Activated T-cell treated with anti-CD3 and anti-CD28 coated beads, Interleukin-2, amount 50 U/mL, for 4 hours (primary cell): ENCODE results near the gene SLC25A13. TPM values are rescaled to one million over a fixed set of nuclear protein-coding genes. Genes with fewer than 3 reads are reported as not detected.

Source experiments
- ATAC-seq, 2 donors: fragments of 200-7000 bp; cut with Tn5 transposase; one replicate each; pipeline ENCODE4 v1.10.0; 2021
- DNase-seq: peaks from one replicate; pipeline ENCODE4 v3.0.0-alpha.2; 2020
- H3K27me3 Mint-ChIP-seq: one replicate; pipeline ENCODE4 v1.8.0; 2021; ENCODE audit warnings: low read depth, mixed read lengths
- H3K36me3 Mint-ChIP-seq: one replicate; pipeline ENCODE4 v1.8.0; 2022; ENCODE audit warnings: mixed read lengths; ENCODE audit not compliant: insufficient read depth
- H3K4me1 Mint-ChIP-seq: one replicate; pipeline ENCODE4 v1.8.0; 2021; ENCODE audit warnings: low read depth, mixed read lengths
- H3K4me3 Mint-ChIP-seq: one replicate; pipeline ENCODE4 v1.8.0; 2021; ENCODE audit warnings: mild to moderate bottlenecking, moderate library complexity, mixed read lengths
- H3K9me3 Mint-ChIP-seq: one replicate; pipeline ENCODE4 v1.8.0; 2021; ENCODE audit warnings: mixed read lengths
- total RNA-seq, 3 donors: library from RNA; stranded (reverse); gene quantifications; one replicate each; pipeline ENCODE4 v1.2.1, GENCODE V29; 2021

The SLC25A13 gene
- total RNA-seq, 3 donors from 2014 or later: 18.0 to 19.0 (median 18.3) TPM

DNA sequence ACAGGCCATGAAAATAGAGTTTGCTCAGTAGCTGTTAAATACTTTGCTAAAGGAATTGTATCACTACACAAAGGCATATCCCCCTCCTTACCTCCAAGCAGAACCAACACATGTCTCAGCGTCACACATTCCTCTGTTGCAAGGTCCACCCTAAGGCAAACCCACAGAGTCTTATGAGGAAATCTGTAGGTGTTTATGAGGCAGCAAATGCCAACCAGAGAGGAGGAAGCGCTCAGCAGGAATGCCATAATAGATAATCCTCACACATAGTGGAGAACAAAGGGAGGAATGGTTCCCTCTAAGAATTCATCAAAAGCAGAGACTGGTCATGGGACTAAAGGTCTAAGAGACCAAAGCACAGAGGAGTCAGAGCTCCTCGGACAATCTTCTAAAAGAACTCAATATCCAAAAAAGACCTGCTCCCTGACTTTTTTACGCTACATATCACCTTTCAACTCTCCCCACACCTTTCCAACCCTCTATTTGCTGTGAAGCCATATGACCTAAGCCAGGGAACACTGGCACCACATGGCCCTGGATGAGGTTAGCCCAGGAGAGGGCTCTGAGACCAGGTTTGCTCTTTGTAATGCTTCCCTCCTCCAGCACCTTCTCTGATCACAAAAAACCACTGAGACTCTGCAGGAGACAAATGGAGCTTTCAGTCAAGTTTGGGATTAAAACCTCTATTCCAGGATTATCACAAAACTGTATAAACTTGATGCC, 7.3 kb downstream of the SLC25A13 start:
- Mint-ChIP-seq H3K4me1 (peaks cover 35% of the 10 kb centered on the region), H3K9me3 (no peaks in the 10 kb centered on the region), H3K36me3 (peaks cover 11% of the 10 kb centered on the region), H3K27me3 (no peaks in the 10 kb centered on the region), H3K4me3 (no peak overlapping the region)
- ATAC-seq (no peak), DNase-seq (no peak)

DNA sequence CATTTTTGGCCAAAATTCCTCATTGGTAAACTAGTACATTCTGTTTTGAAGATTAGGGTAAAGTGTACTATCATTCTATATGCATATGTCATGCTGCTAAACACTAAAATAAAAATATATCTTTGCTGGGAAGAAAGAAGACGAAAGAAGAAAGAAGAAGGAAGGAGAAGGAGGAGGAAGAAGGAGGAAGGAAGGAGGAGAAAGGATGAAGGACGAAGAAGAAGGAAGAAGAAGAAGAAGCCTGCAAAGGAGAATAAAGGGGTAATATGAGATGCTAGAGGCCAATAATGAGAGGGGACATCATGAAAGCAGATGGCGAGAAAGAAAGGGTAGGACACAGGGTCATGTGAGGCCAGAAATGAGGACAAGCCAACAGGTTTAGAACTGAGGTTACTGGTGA, 8.0 kb downstream of the SLC25A13 start:
- no peaks in the 10 kb centered on the region for H3K27me3 Mint-ChIP-seq
- no peak overlapping the region for H3K4me3 Mint-ChIP-seq
- peaks cover 12% of the 10 kb centered on the region for H3K36me3 Mint-ChIP-seq
- no peak for ATAC-seq
- no peaks in the 10 kb centered on the region for H3K9me3 Mint-ChIP-seq
- H3K4me1 Mint-ChIP-seq: peaks cover 34% of the 10 kb centered on the region
- no peak for DNase-seq

DNA sequence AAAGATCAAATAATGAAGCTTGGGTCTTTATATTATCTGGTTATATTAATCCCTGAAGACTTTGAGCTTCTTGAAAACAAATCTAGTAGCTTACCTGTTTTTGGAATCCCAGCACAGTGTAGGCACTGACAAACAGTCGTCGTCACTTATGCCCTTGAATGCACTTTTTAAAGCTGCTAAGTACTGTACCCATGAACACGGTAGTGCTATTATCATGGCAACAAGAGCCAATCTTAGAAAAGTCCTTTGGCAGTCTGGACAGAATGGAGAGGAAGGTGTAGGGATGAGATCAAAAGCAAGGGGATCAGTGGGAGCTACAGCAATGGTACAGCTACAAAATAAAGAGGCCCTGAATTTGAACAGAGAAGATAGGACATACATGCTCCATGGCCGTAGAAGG, 9.4 kb downstream of the SLC25A13 start:
- Mint-ChIP-seq H3K4me1 (peaks cover 35% of the 10 kb centered on the region), H3K9me3 (no peaks in the 10 kb centered on the region), H3K27me3 (no peaks in the 10 kb centered on the region), H3K4me3 (no peak overlapping the region), H3K36me3 (peaks cover 14% of the 10 kb centered on the region)
- DNase-seq: no peak
- no peak for ATAC-seq

DNA sequence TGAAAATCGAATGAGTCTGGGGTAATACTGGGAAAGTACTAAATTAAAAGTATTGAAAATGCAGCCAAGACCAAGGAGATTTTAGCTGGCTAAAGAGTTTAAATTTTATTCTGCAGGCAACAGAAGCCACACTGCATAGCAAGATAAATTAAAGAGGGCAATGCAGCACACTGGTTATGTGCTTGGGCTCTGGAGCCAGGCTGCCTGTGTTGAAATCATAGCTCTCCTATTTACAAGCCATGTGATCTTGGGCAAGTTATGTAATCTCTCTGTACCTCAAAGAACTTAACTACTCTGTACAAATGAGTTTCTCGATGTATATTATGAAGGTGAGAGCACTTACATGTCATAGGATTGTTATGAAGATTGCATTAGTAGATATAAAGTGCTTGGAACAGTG, 9.9 kb downstream of the SLC25A13 start:
- DNase-seq: no peak
- ATAC-seq: no peak
- Mint-ChIP-seq H3K27me3 (no peaks in the 10 kb centered on the region), H3K9me3 (no peaks in the 10 kb centered on the region), H3K4me3 (no peak overlapping the region), H3K36me3 (peaks cover 14% of the 10 kb centered on the region), H3K4me1 (peaks cover 31% of the 10 kb centered on the region)

DNA sequence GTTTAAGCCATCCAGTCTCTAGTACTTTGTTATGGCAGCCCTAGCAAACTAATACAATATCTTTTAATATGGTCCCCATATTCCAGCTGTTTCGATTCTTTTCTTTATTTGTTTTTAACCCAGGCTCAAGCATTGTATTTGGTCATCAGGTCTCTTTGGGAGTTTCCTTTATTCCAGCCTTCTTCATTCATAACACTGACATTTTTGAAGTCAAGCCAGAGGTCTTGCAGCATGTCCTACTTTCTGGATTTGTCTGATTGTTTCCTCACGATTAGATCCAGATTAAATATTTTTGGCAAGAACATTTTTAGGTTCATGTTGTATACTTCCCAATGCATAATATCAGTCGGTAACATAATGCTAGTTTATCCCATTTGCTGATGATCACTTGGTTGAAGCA, 11.8 kb downstream of the SLC25A13 start:
- ATAC-seq (no peak), DNase-seq (no peak)
- Mint-ChIP-seq H3K9me3 (no peaks in the 10 kb centered on the region), H3K4me1 (peaks cover 33% of the 10 kb centered on the region), H3K27me3 (no peaks in the 10 kb centered on the region), H3K36me3 (peaks cover 18% of the 10 kb centered on the region), H3K4me3 (no peak overlapping the region)

DNA sequence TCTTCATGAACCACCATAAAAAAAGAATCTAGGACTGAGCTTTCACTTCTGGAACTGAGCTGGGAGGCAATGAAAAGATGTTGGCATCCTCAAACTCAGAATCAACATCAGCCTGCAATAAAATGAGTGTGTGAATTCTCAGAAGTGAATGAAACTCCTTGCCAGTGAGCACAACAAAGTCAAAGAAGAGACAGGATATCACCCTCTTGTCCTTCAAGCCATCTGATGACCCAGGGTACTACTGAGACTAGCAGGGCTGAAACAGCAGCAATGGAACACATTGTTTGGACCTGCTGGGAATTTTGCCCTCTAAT, 13.0 kb downstream of the SLC25A13 start:
- no peak overlapping the region for H3K4me3 Mint-ChIP-seq
- no peaks in the 10 kb centered on the region for H3K27me3 Mint-ChIP-seq
- no peak for ATAC-seq

DNA sequence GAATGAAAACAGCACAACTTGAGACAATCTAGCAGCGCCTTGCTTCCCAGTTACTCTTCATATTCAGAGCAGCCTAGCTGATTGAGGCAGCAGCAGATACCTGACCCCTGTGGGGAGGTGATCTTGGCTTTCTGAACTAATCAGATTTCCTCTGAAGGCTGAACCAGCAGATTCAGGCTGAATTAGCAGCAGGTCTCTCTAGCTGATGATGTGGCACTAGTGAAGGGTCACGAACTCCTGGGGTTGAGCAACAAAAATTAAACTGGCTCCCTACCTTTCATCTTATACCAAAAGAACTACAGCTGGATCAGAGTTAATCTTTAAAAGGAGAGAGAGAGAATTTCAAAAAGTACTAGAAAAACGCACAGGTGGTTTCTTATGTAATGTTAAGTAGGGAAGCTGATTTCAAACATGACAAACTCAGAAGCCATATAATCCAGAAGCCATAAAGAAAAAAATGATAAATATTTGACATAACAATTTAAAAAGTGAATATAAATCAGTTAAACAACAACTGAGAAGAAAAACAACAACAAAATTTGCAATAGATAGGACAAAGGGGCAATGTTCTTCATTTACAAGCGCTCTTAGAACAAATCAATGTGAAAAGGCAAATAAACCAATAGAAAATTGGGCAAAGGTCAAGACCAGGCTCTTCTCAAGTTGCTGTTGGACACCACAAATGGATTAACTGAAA, 13.5 kb downstream of the SLC25A13 start:
- H3K27me3 Mint-ChIP-seq: no peaks in the 10 kb centered on the region
- no peak for DNase-seq
- no peak for ATAC-seq
- H3K36me3 Mint-ChIP-seq: peaks cover 18% of the 10 kb centered on the region
- H3K9me3 Mint-ChIP-seq: no peaks in the 10 kb centered on the region
- no peak overlapping the region for H3K4me3 Mint-ChIP-seq
- H3K4me1 Mint-ChIP-seq: peaks cover 43% of the 10 kb centered on the region

More for the DNA sequence above, 13.0 kb downstream of the SLC25A13 start:
- H3K9me3 Mint-ChIP-seq: no peaks in the 10 kb centered on the region
- H3K36me3 Mint-ChIP-seq: peaks cover 18% of the 10 kb centered on the region
- no peak for DNase-seq
- peaks cover 39% of the 10 kb centered on the region for H3K4me1 Mint-ChIP-seq

DNA sequence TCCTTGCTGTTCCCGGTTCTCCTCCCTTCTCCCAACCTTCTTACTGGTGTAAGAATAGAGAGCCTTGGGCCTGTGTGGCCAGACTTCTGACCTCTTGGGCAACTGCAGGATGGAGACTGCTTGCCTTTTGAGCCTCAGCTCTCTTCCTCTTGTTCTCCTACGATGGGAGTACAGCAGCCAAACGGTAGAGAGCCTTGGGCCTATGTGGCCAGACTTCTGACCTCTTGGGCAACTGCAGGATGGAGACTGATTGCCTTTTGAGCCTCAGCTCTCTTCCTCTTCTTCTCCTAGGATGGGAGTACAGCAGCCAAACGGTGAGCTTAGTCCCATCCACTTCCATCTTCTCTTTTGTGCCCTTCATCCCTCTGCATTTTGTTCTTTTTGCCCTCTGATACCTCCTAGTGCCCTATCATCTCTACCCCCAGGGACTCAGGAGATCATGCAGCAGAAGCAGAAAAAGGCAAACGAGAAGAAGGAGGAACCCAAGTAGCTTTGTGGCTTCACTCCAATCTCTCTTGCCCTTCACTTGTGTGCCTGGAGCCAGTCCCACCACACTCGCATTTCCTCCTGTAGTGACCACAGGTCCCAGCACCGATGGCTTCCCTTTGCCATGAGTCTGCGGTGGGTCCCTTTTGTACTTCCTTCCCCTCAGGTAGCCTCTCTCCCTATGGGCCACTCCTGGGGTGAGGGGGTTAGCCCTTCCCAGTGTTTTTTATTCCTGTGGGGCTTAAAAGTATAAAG, 15.3 kb downstream of the SLC25A13 start:
- DNase-seq: no peak
- Mint-ChIP-seq H3K27me3 (no peaks in the 10 kb centered on the region), H3K4me1 (peaks cover 46% of the 10 kb centered on the region), H3K36me3 (peaks cover 14% of the 10 kb centered on the region), H3K9me3 (no peaks in the 10 kb centered on the region), H3K4me3 (no peak overlapping the region)
- no peak for ATAC-seq

DNA sequence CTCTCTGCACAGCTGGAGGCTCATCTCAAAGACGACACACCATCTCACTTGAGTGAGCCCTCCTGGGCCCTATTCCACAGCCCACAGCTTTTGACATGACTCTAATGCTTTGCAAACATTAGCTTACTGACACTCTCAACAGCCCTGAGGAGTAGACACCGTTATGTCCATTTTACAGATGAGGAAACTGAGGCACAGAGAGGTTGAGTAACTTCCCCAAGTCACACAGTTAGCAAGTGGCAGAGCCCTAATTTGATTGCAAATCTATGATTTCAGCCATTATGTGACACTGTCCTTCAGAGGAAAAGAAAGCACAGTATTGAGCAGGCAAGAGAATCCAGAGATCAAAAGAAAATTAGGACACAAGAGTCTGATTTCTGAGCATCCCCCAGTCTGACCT, 16.0 kb downstream of the SLC25A13 start:
- Mint-ChIP-seq H3K4me1 (peaks cover 42% of the 10 kb centered on the region), H3K9me3 (no peaks in the 10 kb centered on the region), H3K36me3 (peaks cover 14% of the 10 kb centered on the region), H3K27me3 (no peaks in the 10 kb centered on the region), H3K4me3 (no peak overlapping the region)
- DNase-seq (no peak), ATAC-seq (no peak)

DNA sequence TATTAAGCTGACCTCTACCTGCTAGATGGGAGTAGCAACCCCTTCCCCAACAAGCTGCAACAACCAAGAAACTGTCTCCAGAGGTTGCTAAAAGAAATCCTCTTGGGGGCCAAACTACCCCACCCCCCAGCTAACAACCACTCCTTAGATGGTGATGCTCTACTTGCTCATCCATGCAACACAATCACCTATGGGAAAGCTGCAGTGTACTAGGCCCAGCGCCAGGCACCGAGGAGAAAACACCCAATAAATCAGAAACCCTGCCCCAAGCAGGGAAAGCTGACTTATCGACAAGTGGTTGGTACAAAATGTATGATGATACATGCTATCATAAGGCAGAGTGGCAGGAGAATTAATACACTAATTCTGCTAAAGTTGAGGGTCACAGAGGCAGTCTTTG, 17.3 kb downstream of the SLC25A13 start:
- no peaks in the 10 kb centered on the region for H3K9me3 Mint-ChIP-seq

DNA sequence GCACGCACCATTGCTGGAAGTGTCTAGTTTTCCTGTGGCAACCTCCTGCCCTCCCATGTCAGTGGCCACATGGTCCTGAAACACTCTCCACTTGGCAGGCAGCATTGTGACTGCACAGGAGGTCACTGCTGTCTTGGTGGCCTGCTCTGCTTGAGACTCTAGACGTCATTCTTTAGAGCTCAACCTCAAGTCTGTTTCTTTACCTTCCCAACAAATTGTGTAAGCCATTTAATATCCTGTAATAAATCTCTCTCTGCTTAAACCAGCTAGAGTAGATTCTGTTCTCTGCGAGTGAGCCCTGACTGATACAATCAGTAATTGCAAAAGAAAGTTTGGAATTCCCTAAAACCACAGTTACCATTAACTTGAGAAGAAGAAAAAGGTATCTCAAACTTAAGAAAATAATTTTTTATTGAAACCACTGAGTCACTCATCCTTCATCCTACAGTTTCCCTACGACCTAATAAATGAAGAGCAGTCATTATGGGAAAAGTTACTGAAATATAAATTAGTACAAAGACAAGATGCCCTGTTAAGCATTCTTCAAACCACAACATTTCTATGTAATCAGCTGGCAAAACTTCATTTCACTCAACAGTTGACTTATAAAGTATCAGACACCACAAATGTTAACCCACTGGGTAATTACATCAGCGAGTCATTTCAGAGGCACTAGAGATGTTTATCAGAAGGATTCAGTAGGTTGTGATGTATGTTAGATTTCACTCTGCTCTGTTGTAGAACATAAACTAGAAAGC, 18.0 kb downstream of the SLC25A13 start:
- Mint-ChIP-seq H3K4me1 (peaks cover 43% of the 10 kb centered on the region), H3K9me3 (no peaks in the 10 kb centered on the region), H3K27me3 (no peaks in the 10 kb centered on the region), H3K36me3 (peaks cover 11% of the 10 kb centered on the region), H3K4me3 (no peak overlapping the region)
- ATAC-seq (peak; percentile 91), DNase-seq (no peak)

More for the DNA sequence above, 17.3 kb downstream of the SLC25A13 start:
- H3K4me1 Mint-ChIP-seq: peaks cover 43% of the 10 kb centered on the region
- H3K4me3 Mint-ChIP-seq: no peak overlapping the region
- no peak for DNase-seq
- H3K36me3 Mint-ChIP-seq: peaks cover 12% of the 10 kb centered on the region
- peak; percentile 9 to 23 for ATAC-seq
- no peaks in the 10 kb centered on the region for H3K27me3 Mint-ChIP-seq

DNA sequence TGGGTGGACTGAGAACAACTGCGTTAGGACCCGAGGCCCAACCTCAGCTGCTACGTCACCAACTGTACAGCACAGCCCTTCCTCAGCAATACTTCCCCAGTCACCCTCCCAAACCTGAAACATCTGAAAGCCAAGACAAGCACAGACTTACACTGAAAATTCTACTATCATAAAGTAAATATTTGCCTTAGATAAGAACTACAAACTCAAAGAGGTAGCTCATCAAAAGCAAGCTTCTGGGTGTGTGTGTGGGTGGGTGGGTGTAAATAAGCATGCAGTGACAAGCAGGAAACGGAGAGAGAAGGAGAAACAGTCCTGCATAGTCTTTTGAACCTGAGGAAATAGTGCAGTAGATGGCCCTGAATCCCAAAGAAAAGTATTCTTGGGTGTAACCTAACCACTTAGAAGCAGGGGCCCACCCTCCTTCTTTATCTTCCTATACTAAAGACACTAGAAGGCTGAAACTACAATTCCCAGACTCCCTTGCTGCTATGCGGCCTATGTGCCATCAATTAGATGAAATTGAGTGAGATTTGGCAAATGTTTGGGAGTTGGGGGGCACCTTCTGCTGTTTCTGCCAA, 18.7 kb downstream of the SLC25A13 start:
- no peak for DNase-seq
- Mint-ChIP-seq H3K27me3 (no peaks in the 10 kb centered on the region), H3K4me1 (peaks cover 42% of the 10 kb centered on the region), H3K36me3 (peaks cover 11% of the 10 kb centered on the region), H3K9me3 (no peaks in the 10 kb centered on the region), H3K4me3 (no peak overlapping the region)
- no peak for ATAC-seq

DNA sequence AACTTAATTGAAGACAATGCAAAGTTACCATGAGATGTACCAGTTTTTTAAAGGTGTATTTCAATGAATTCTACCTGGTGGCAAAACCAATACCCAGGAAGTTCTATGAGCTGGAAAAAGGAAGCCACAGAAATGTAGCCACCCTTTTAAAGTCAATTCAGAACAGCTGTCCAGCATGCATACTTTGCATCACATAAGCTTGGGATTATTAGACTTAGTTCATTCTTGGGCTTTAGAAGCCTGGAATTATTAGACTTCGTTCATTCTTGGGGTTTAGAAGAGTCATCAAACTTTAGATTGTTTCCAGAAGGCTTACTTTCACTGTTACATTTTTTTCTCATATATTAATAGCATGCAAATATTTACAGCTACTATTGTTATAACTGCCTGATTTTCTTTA, 20.9 kb downstream of the SLC25A13 start:
- no peaks in the 10 kb centered on the region for H3K9me3 Mint-ChIP-seq
- no peak overlapping the region for H3K4me3 Mint-ChIP-seq
- H3K4me1 Mint-ChIP-seq: peaks cover 40% of the 10 kb centered on the region
- H3K36me3 Mint-ChIP-seq: peaks cover 8% of the 10 kb centered on the region
- no peaks in the 10 kb centered on the region for H3K27me3 Mint-ChIP-seq
- ATAC-seq (no peak), DNase-seq (no peak)

DNA sequence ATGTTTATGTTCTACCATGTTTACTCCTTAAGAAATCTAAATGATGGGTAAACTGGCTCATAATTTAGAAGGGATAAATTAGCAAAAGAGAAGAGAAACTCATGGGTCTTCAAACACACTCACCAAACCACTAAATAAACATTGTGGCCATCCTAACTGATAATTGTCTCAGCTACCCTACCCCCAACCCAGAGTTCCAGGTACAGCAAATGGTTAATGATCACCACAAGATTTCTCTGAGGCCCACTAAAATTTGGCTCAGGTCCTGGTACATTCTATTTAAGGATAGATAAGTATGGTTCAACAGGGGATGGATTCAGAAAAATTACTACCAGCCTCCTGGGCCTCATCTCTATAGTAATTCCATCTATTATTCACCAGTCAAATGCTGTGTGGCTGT, 21.4 kb downstream of the SLC25A13 start:
- peaks cover 10% of the 10 kb centered on the region for H3K36me3 Mint-ChIP-seq
- peaks cover 36% of the 10 kb centered on the region for H3K4me1 Mint-ChIP-seq
- ATAC-seq (no peak), DNase-seq (no peak)
- H3K4me3 Mint-ChIP-seq: no peak overlapping the region
- no peaks in the 10 kb centered on the region for H3K9me3 Mint-ChIP-seq
- H3K27me3 Mint-ChIP-seq: no peaks in the 10 kb centered on the region
